NCI-H69 (cell line): ENCODE measurements around the gene OSBPL8.
"Not testable (repeated sequence)": the region's sequence is repeated elsewhere in the genome, so short reads cannot be mapped to it uniquely, and the experiment has no call there.

ENCODE experiments used
- DNase-seq: peaks from one replicate; lab custom pipeline; 2025; lab: John Stamatoyannopoulos, UW

Gene OSBPL8

DNA sequence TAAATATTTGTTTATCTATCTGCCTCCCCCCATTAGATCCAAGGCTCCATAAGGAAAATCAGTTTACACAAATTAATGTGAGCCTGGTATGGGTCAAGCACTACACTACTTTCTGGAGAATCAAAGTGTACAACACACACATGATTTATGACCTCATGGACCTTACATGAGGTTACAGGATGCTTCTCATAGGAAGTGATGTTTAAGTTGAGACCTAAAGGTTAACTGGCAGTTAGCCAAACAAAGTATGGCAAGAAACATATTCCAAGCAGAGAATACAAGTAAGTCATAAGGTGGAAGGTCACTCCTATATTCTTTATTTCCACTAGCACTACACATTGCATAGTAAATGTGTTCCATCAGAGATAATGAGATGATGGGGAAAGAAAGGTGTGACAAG, 39.2 kb downstream of the OSBPL8 start:
- no peak for DNase-seq

DNA sequence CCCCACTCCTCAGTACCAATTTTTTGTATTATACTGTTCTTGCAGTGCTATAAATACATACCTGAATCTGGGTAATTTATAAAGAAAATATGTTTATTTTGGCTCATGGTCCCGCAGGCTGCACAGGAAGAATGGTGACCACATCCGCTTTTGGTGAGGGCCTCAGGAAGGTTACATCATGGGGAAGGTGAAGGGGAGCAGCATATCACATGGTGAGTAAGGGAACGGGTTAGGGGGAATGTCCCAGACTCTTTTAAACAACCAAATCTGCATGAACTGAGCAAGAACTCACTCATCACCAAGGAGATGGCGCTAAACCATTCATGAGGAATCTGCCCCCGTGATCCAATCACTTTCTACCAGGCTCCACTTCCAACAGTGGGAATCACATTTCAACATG, 40.0 kb downstream of the OSBPL8 start:
- no peak for DNase-seq

- no peak for DNase-seq
Measured at GRCh38 chr12:76518699-76519098, 40.9 kb downstream of the OSBPL8 start.

DNA sequence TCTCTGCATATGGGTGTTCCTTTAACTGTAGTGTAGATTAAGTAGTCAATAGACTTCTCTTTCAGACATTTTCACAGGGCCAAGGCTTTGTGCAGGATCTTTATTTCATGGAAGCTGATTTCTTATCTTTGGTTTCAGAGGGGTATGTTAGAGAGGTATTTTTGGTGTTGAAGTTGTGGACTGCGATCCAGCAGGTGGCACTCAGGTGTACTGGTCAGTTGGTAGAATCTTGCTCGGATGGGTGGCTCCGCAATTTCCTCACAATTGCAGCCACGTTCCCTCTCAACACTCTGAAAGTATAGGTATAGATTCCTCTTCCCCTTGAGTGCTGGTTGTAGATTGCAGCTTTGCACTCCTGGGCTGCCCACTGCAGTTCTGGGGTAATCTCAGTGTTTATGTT, 44.3 kb downstream of the OSBPL8 start:
- no peak for DNase-seq

DNA sequence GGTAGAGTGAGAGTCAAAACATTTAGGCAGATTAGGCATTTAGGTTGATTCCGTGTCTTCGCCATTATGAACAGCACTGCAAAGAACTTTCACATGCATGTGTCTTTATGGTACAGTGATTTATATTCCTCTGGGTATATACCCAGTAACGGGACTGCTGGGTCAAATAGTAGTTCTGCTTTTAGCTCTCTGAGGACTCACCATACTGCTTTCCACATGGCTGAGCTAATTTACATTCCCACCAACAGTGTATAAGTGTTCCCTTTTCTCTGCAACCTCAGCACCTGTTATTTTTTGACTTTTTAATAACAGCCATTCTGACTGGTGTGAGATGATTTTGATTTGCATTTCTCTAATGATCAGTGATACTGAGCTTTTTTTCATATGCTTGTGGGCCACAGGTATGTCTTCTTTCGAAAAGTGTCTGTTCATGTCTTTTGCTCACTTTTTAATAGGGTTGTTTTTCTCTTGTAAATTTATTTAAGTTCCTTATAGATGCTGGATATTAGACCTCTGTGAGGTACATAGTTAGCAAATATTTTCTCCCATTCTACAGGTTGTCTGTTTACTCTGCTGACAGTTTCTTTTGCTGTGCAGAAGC, 48.4 kb downstream of the OSBPL8 start:
- not testable (repeated sequence) for DNase-seq

- no peak for DNase-seq
Measured at GRCh38 chr12:76508128-76508980, 51.2 kb downstream of the OSBPL8 start.

- no peak for DNase-seq
Measured at GRCh38 chr12:76506149-76506548, 53.4 kb downstream of the OSBPL8 start.

DNA sequence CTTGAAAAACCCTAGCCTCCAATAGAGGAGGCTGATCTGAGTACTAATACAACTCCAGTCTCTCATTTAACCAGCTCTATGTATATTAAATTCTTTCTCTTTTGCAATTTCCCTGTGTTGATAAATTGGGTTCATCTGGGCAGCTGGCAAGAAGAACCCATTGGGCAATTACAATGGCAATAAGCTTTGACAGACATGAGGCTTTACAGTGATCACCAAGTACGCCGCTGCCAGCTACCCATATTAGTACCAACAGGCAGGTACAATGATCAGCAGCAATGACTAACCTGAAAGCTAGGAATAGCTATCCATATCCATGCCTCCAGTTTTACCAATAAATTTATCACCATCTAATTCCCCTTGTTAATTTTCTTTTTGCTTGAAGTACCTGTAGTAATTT, 54.5 kb downstream of the OSBPL8 start:
- DNase-seq = no peak

DNA sequence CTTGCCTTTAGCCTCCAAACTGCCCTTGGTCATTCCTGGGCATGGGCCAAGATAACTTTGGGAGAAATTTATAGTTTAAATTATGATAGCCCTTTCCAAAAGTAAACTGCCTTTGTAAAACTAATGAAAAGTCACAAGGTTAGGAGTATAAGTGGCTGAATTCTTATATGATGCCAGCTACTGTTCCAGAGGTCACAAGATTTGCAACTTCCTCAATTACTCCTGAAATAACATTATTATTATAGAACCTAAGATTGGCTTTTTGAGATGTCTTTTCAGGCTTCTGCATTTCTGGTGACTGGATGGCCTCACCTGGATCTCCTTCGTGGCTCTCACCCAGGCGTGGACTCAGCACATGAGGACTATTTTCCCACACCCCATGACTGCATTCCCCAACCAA, 55.0 kb downstream of the OSBPL8 start:
- DNase-seq = no peak

GRCh38 chr12:76503957-76504356, 55.6 kb downstream of the OSBPL8 start:
- no peak for DNase-seq

GRCh38 chr12:76501390-76501789, 58.2 kb downstream of the OSBPL8 start:
- no peak for DNase-seq

DNA sequence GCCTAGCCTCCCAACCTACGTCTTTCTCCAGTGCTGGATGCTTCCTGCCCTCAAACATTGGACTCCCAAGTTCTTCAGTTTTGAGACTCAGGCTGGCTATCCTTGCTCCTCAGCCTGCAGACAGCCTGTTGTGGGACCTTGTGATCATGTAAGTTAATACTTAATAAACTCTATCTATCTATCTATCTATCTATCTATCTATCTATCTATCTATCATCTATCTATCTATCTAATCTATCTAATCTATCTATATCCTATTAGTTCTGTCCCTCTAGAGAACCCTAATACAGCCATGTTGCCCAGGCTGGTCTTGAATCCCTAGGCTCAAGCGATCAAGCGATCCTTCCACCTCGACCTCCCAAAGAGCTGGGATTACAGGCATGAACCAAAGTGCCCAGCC, 60.4 kb downstream of the OSBPL8 start:
- not testable (repeated sequence) for DNase-seq

GRCh38 chr12:76495556-76495955, 64.0 kb downstream of the OSBPL8 start:
- no peak for DNase-seq

DNA sequence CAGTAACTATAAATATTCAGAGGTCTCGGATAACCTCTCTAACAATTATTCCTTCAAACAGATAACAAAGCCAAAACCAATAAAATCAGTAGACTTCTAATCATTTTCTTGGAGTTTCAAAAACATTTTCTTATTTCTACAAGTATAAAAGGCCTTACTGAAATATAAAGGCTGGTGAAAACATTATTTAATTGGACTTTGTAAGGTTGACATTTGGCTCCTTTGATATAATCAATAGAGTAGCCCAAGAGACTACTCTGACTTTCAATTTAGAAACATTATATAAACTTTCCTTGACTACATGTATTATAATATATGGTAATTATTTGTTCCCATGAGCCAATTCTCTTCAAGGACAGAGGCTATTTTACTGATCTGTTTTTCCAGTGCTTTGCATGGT, 68.3 kb downstream of the OSBPL8 start:
- no peak for DNase-seq

- DNase-seq = no peak
Measured at GRCh38 chr12:76490763-76491162, 68.8 kb downstream of the OSBPL8 start.

- DNase-seq = no peak
Measured at GRCh38 chr12:76489737-76490136, 69.8 kb downstream of the OSBPL8 start.

DNA sequence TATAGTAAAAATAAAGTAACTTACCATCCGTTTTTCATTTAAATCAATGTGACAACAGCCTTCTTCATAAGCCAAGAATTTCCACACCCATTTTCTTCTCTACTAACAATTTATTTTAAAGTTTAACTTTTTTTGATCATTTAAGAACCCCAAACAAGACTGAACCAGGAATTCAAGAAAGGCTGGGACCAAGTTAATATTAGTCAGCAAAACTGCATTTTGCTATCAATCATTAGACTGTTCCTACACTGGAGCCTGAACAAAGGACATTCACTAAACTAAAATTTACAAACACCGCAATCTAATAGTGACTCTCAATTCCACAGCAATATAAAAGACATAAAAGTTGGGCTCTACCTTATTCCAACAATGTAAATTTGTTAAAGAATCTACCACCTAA, 73.6 kb downstream of the OSBPL8 start:
- DNase-seq = no peak

DNA sequence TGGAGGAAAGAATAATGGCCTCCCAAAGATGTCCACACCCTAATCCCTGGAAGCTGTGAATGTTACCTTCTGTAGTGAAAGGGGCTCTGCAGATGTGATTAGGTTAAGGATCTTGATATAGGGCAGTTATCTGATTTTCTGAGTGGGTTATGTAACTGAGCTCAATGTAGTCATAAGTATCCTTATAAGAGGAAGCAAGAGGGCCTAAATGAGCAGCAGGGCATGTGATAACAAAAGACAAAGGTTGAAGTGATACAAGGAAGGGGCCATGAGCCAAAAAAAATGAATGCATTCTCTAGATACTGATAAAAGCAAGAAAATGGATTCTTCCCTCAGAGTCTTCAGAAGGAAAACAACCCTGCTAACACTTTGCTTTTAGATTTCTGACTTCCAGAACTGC, 78.8 kb downstream of the OSBPL8 start:
- DNase-seq = no peak

DNA sequence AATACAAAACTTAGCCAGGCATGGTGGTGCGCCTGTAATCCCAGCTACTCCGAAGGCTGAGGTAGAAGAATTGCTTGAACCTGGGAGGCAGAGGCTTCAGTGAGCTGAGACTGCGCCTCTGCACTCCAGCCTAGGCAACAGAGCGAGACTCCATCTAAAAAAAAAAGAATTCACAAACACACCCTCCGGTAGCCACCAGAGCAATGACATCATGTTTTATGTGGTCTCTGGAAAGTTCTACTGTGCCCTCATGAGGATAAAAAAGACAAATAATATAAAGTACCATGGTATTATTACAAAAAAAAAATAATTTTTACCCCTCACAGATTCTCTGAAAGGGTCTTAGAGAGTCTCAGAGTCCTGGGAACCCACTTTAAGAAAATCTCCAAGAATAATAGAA, 81.5 kb downstream of the OSBPL8 start:
- DNase-seq = no peak

DNA sequence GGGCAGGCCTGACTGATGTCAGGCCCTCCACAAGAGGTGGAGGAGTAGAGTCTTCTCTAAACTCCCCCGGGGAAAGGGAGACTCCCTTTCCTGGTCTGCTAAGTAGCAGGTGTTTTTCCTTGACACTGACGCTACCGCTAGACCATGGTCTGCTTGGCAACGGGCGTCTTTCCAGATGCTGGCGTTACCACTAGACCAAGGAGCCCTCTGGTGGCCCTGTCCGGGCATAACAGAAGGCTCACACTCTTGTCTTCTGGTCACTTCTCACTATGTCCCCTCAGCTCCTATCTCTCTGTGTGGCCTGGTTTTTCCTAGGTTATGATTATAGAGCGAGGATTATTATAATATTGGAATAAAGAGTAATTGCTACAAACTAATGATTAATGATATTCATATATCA, 86.7 kb downstream of the OSBPL8 start:
- not testable (repeated sequence) for DNase-seq

GRCh38 chr12:76471579-76471978, 88.0 kb downstream of the OSBPL8 start:
- no peak for DNase-seq

- no peak for DNase-seq
Measured at GRCh38 chr12:76470028-76470939, 89.3 kb downstream of the OSBPL8 start.
